NCI-H2081 (cell line): ENCODE measurements around the gene NKAIN4.

Experiments
- DNase-seq, 2 experiments: peaks; one replicate each; lab custom pipeline; 2025; lab: John Stamatoyannopoulos, UW

NKAIN4 gene

DNA sequence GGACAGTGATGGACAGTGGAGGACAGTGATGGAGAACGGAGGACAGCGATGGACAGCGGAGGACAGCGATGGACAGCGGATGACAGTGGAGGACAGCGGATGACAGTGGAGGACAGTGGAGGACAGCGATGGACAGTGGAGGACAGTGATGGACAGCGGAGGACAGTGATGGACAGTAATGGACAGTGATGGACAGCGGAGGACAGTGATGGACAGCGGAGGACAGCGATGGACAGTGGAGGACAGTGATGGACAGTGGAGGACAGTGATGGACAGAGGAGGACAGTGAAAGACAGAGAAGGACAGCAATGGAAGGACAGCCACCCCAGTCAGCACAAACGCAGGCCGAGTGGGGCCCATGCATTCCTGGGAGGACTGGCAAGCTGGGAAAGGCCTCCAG is 3.4 kb upstream of the NKAIN4 start:
- no peak for DNase-seq

DNA sequence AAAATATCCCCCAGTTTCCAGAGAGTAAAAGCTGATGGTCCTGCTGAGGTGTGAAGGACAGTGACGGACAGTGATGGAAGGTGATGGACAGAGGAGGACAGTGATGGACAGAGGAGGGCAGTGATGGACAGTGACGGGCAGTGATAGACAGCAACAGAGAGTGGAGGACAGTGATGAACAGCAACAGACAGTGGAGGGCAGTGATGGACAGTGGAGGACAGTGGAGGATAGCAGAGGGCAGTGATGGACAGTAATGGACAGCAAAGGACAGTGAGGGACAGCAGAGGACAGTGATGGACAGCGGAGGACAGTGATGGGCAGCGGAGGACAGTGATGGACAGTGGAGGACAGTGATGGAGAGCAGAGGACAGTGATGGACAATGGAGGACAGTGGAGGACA is 2.7 kb upstream of the NKAIN4 start:
- no peak for DNase-seq

DNA sequence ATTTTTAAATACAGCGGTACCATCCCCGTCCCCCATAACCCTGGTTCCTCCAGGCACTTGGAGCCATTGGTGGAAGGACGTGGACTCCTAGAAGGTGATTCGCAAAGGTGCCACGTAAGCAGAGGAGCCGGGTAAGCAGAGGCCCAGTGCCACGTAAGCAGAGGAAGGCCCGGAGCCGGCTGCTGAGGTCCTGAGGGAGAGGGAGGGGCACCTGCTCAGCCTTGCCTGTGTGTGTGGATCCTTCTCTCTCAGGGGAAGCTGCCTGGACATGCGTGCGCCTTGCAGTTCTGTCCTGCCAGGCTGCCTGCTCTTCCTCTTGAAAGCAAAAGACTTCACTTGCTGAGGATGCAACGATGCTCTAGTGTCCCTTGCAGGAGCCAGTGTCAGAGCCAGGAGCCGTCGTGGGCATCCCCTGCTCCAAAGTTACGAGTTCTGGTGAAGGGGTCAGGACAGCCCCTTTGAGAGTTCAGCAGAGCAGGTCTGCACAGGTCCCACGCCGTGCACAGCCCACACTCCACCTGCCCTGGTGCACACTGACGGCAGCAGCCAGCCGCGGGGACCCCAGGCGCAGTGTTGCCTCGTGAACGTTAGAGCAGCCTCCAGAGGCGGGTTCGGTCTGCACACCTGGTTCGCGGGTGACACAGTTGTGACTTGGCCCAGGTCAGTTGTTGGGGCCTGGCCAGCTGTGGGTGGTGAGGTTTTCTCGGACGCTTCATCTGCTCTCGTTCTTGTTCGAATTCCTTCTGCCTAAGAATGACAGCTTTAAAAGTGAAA is 1.9 kb upstream of the NKAIN4 start:
- no peak for DNase-seq

DNA sequence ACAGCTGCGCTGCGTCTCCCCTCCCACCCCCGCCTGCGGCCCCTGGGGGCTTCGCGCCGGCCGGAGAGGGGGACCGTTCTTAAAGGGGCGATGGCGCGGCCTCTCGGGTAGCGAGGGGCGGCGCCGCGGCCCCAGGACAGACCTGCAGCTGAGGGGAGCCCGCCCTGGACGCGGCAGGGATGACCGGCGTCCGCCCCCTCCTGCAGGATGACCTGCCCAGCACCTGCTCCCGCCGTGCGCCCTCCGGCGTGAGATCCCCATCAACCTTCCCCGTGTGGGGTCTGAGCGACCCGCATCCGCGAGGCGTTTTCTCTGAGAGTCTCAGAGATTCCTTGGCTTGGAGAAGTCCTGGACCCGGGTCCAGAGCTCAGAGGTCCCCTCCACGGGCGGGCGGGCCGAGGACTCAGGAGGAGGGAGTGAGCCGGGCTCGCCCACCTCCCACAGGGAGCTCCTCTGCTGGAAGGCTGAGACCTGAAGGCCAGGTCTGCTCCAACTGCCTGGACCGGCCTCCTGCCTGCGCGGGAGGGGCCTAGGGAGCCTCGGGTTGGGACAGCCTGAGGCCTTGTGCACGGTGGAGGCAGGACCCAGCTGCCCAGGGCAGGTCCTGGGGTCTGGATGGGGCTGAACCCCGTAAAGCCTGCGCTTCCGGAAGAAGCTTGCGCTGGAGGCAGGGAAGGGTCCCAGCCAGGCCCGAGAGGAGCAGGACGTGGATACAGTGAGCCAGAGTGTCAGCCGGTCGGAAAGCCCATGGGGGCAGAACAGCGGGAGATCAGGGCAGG is 532 bp upstream of the NKAIN4 start:
- no peak for DNase-seq

DNA sequence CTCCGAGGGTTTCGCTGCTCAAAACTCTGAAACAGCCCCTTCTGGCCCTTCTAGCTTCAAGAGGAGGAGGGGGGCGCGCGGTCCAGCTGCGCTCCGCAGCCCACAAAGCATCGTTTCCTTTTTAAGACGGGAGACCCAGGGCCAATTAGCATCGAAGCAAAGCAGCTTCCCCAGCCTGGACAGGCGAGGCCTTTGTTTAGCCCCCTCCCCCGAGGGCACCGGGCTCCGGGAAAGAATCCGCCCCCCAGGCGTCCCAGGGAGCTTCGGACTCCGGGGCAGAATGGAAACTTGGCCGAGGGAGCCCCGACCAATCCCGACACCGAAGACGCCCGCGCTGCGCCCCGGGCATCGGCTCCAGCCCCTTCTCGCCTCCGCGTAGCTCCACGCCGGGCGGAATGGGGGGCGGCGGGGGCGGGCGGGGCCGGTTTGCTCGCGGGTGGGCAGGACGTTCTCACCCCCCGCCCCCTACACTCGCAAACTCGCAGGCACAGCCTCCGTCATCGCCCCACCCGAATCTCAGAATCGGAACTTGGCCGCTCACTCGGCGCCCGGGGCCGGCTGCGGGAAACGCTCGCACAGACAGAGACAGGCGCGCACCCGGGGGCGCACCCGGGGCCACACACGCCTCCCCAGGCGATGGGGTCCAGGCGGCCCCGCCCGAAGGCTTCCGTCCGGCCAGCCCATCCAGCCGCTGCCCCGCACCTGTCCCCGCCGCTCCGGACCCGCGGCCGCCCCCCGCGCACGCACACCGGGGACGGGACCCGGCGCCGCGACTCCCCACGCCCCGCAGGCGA is 628 bp downstream of the NKAIN4 start:
- no peak for DNase-seq

DNA sequence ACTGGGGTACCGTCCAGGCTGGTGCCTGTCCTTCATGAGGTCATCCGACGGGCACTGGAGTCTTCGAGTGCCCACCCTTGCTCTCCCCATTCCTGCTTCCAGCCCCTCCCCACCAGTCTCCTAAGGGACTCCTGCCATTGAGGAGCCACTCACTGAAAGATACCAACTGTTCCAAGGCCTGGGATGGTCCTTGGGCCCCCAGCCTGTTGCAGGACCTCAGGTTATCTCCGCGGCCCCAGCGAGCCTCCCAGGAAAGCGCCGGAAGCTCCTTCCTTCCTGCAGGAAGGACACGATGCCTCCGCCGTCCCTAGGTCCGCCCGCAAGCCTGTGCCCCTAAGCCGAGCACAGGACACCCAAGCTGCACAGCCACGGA is 1.2 kb downstream of the NKAIN4 start:
- DNase-seq: no peak

DNA sequence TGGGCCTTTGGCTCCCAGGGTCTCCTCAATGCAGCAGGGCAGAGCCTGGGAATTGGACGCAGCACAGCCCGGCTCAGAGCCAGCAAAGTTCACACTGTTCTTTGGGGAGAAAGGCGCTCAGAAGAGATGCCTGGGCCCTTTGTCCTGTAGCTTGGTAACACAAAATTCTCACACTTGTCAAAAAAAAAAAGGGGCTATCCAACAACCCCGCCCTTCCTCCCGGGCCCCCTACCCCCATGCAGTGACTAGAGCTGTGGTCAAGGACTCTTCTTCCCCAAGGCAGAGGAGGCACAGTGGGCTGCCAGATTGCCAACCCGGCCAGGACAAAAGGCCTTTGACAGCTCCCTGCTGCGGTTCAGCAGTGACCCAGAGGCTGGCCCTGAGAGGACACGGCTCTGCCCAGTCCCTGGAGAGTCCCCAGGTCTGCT is 2.0 kb downstream of the NKAIN4 start:
- DNase-seq: no peak

DNA sequence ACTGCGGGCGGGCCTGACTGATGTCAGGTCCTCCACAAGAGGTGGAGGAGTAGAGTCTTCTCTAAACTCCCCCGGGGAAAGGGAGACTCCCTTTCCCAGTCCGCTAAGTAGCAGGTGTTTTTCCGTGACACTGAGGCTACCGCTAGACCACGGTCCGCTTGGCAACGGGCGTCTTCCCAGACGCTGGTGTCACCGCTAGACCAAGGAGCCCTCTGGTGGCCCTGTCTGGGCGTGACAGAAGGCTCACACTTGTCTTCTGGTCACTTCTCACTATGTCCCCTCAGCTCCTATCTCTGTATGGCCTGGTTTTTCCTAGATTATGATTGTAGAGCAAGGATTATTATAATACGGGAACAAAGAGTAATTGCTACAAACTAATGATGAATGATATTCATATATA is 2.9 kb downstream of the NKAIN4 start:
- DNase-seq: peak in 1 of 2 experiments; percentile 14

DNA sequence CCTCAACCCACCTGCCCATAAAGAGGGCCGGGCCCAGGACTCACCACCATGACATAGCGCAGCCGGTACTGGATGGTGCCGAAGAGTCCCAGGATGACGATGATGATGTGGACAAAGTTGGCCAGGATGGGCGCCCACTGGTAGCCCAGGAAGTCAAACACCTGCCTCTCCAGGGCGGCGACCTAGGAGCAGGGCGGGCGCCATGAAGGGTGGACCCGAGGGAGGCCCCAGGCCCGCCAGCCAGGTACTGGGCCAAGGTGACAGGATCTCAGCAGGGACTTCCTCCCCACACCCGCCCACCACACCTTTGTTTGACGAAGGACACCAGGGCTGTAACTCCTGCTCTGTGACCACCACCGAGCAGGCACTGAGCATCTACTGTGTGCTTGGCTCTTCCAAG is 4.4 kb downstream of the NKAIN4 start:
- DNase-seq: no peak

DNA sequence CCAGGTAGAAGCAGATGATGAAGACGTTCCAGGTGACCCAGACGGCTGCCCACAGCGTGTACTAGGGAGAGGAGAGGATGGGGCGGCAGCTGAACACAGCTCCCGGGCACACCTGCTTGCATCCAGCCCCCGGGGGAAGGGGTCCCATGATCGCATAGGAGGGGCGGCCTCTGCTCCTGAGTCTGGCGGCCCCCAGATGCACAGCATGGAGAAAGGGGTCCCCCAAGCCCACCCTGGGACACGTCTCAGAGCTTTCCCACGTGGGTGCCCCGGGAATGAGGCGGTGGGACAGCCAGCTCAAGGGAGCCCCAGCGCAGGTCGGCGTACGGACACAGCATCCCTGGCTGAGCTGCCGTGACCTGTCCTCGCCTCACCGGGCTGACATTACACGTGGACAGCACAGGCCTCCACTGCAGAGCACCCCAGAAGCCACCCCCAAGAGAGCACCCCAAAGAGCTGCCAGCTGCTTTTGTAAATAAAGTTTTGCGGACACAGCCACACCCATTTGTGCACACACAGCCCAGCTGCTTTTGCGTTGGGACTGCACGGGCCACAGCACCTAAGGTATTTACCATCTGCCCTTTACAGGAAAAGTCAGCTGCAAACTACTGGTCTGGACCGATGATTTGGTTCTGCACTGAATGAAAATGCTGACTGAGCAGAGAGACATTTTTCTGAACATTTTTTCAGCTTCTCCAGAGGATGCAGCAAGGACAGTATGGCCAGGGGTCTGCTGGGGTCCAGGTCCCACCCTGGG is 5.2 kb downstream of the NKAIN4 start:
- no peak for DNase-seq

DNA sequence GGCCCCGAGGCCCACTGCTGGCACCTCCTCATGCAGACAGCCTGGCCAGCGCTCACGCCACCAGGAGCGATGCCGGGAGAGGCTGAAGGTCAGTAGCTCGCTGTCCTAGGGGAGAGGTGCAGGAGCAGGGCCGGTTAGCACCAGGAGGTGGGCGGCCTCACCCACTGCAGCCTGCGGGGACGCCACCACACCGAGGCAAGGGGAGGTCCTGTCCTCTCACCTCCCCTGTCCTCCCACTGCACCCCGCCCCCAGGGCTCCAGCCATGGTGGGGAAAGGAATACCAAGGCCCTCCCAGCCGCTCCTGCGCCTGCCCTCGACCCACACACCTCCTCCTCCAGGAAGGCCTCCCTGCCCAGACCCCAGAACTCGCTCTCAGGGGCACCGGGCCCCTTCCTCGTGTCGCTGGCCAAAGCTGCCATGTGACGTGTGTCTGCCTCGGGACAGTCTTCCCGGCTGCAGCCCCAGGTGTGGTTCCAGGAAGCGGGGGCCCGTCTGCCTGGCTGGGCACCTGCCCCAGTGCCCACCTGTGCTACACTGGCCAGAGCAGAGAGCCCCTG is 6.5 kb downstream of the NKAIN4 start:
- no peak for DNase-seq

DNA sequence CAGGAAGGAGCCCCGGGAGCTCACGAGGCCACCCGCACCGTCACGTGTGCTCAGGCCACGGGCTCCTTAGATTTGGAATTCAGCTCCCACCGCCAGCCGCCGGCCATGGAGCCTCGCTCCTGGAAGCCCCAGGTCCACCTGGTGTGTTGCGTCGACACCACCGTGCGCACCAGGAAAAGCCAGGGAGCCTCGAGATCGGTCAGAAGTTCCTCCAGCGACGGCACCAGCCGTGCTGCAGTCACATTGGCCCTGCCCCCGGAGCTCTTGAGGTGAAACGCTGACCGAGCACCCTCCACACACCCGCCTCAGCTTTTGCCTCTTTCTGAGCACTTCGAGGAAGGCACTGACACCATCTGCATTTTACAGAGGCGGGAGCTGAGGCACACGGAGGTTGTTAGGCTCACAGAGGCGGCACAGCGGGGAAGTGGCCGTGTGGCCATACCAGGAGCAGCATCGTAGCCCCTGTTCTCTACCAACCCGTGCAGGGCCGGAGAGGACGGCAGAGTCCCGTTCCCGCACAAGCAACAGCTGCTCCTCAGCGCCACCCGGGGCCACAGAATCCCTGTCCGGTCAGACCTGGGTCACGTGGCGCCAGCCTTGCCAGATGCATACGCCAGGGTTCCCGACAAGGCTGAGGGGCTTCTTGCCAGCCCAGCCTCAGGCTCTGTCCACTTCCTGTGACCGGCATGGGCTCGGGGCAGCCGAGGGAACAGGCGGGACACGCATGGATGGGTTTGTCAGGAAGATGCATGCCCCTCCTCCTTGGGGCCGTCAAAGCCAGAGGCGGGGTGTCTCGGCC is 7.6 kb downstream of the NKAIN4 start:
- no peak for DNase-seq

DNA sequence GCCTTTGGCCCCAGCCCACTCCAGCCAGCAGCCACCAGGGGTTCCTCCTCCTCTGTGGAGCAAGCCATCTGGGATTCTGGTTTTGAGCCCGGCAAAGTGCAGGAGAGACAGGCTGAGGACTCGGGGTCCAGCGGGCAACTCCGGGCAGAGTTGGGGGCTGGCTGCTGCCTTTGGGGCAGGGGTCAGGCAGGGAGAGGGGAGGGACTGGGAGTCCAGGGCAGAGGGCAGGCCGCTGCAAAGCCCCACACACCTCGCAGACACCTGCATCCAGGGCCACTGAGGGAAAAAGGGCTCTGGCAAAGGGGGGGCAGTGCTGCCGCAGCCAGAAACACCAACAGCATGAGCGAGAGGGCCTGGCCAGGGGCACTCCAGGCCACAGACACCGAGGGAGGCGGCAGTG is 9.8 kb downstream of the NKAIN4 start:
- DNase-seq: no peak

DNA sequence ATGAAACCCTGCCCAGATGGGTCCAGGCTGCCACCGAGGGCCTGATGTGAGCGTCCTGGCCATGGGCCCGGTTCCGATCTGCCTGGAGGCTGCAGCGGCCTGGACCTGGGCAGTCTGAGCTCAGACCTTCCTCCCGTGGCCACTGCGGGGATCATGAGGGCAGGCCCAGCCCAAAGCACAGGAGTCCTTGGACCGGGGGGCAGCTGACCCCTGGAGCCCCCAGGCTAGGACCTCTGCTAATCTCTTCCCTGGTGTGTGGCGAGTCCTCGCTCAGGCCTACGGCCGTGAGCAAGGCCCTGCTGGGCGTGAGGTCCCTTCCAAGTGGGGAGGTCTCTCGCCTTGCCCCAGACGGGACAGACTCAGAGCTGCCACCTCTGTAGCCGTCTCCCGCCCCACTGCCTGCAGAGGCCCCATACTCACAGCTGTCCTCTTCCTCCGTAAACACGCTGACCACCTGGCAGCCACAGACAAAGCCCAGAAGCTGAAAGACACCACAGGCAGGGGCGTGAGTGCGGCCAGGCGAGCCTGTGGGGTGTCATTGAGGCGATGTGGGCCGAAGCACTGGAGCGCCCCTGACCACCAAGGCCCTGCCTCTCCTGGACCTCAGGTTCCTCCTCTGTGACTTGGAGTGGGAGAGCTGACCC is 10.5 kb downstream of the NKAIN4 start:
- no peak for DNase-seq

DNA sequence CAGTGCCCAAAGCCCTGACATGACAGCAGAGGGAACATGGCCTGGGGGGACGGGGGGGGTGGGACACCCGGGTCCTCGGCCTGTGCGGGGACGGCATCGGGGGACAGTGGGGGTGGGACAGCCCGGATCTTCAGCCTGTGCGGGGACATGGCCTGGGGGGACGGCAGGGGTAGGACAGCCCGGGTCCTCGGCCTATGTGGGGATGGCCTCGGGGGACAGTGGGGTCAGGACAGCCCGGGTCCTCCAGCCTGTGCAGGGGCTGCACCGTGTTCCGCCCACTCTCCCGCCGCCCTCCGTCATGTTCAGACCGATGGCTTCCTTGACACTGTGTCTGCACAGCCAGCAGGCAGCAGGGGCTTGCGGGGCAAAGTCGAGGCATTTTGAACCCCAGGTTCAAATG is 11.5 kb downstream of the NKAIN4 start:
- DNase-seq: no peak

DNA sequence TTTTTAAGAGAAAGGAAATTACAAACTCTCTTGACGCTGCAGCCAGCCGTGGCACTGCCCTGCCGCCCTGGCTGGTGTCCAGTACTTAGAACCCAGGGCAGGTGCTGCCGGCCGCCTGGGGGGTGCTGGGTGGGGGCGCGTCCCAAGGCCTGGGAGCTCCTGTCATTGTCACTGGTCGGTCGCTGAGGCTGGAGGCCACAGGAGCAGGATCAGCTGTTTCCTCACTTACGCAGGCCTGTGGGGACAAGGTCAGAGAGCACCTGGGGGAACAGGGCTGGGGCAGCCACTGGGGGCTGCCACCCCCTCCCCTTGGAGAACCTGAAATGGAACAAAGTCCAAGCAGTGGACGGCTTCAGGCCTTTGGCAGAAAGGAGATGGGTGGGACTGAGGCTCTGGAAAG is 13.0 kb downstream of the NKAIN4 start:
- DNase-seq: no peak

DNA sequence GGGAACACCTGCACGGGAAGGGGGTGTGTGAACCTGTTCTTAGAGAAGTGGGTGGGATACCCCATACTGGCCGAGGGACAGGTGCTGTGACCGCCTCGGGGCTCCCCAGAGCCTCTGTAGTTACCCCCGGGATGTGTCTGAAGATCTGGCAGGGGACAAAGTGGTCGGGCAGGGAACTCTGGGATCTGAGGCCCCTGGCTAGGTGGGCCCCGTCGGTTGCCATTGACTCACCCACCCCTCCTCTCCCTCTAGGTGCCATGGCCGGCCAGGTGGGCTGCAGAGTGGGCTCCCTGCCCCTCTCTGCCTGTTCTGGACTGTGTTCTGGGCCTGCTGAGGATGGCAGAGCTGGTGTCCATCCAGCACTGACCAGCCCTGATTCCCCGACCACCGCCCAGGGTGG is 14.3 kb downstream of the NKAIN4 start:
- no peak for DNase-seq

DNA sequence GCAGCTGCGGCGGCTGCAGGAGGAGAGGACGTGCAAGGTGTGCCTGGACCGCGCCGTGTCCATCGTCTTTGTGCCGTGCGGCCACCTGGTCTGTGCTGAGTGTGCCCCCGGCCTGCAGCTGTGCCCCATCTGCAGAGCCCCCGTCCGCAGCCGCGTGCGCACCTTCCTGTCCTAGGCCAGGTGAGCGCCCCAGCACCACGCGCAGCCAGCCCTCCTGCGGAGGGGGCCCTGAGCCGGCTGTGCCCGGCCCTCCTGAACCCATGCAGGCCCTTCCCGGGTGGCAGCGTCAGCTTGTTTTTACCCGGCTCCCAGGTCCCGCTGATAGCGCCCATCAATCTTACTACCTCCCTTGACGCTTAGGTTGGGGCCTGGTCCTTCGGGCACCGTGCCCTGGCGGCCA is 14.8 kb downstream of the NKAIN4 start:
- DNase-seq: no peak

DNA sequence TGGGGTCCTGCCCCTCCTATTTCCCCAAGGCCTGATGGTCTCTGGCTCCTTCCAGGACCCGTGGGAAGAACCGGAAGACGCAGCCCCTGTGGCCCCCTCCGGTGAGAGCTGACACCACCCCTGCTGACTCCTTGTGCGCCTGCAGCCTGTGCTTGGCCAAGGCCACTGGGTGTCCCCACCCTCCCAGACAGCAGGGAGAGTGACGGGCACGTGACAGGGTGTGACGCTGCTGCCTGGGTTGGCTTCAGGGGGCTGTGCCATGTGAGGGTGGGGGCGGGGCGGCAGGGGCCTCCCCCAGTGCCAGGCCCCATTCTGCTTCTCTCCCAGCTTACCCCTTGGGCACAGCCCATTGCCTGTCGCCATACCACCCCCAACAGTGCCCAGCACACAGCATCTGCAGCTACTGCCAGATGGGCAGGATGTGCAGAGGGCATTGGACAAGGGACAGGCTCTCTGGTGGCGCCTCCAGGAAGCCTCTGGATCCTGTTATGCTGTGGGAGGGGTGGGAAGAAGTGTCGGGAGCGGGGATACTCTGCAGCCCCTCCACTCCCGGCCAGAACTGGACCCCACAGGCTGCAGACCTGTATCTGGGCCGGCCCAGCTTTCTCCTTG is 15.6 kb downstream of the NKAIN4 start:
- DNase-seq: no peak

DNA sequence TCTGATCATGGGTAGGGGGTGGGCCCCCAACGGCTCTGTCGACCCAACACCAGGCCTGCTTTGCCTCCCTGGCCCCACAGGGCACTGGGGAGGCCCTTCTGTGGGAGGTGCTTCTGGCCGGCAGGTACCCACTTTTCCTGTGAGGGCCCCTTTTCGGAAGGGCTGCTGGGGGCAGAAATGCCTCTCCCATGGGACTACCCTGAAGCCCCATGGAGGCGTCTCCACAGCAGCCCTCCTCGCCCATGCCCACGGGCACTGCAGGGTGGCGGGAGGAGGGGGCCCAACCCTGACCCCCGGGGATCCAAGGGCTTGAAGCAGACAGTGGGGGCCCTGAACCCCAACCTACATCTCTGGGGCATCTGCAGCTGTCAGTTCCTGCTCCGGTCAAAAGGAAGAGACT is 16.2 kb downstream of the NKAIN4 start:
- no peak for DNase-seq
